Lung (tissue), 12 donors: ENCODE results near the gene ENPP1. TPM values are rescaled to one million over a fixed set of nuclear protein-coding genes. Genes with fewer than 3 reads are reported as not detected.

Experiments used
- ATAC-seq: fragments of 200-7000 bp; cut with Tn5 transposase; one replicate; pipeline ENCODE4 v1.9.1; 2020; ENCODE audit warnings: moderate number of reproducible peaks; ENCODE audit not compliant: insufficient read depth, low FRiP score
- DNase-seq, 3 donors: peaks; one replicate each; pipeline ENCODE4 v3.0.0-alpha.2; 2013 to 2017
- H3K27ac ChIP-seq, 2 donors: one replicate each; pipeline ENCODE4 v1.5.1; 2013; ENCODE audit warnings: mild to moderate bottlenecking in 2 of 2, moderate library complexity in 2 of 2, control low read depth in 1 of 2, inconsistent platforms in 1 of 2, low read depth in 1 of 2, low read length in 1 of 2
- H3K27me3 ChIP-seq, 3 donors: one replicate each; pipeline ENCODE4 v1.5.1; 2013; ENCODE audit warnings: low read length in 2 of 3; ENCODE audit not compliant: control insufficient read depth in 3 of 3, insufficient read depth in 3 of 3
- H3K36me3 ChIP-seq, 4 donors: one replicate each; pipeline ENCODE4 v1.5.1; 2013; ENCODE audit warnings: low read length in 4 of 4, mild to moderate bottlenecking in 1 of 4, moderate library complexity in 1 of 4; ENCODE audit not compliant: control insufficient read depth in 4 of 4, insufficient read depth in 4 of 4
- H3K4me1 ChIP-seq, 5 donors: one replicate each; pipeline ENCODE4 v1.5.1; 2013; ENCODE audit warnings: low read length in 5 of 5, mild to moderate bottlenecking in 2 of 5, moderate library complexity in 1 of 5; ENCODE audit not compliant: control insufficient read depth in 5 of 5, insufficient read depth in 5 of 5
- H3K4me3 ChIP-seq: one replicate; pipeline ENCODE4 v1.5.1; 2013; ENCODE audit warnings: mild to moderate bottlenecking, control low read depth, moderate library complexity
- H3K9ac ChIP-seq, 2 donors: one replicate each; pipeline ENCODE4 v1.5.1; 2013; ENCODE audit warnings: low read length in 2 of 2, control low read depth in 1 of 2; ENCODE audit not compliant: insufficient read depth in 1 of 2
- H3K9me3 ChIP-seq, 4 donors: one replicate each; pipeline ENCODE4 v1.5.1; 2013; ENCODE audit warnings: low read length in 3 of 4, mild to moderate bottlenecking in 1 of 4, moderate library complexity in 1 of 4; ENCODE audit not compliant: control insufficient read depth in 4 of 4, insufficient read depth in 3 of 4
- WGBS, 2 donors: extraction: QIAGEN DNeasy Blood & Tissue Kit; methylation state at CpG; one replicate each; pipeline ENCODE4 v1.1.7; 2013; 5-methylcytosine and 5-hydroxymethylcytosine counted together
- polyA plus RNA-seq, 2 donors: library from polyadenylated mRNA; stranded (reverse); fragments of 200-250 nt; gene quantifications; one replicate each; pipeline ENCODE4 v1.2.1, GENCODE V29; 2013
- total RNA-seq, 2 donors: library from RNA; depleted of rRNA in 1 of 2; stranded (reverse); fragments of >200 nt in 1 of 2; gene quantifications; one replicate each; pipeline ENCODE4 v1.2.1, GENCODE V29; 2014 to 2021
- TF ChIP-seq, protein P1 (sequence below): IDR thresholded peaks from 2 replicates; pipeline ENCODE4 v1.5.1; 2012; ENCODE audit warnings: mild to moderate bottlenecking; ENCODE audit errors: control extremely low read depth, extremely low read depth
- donor health status: control.
- donor health status: control.
- donor health status: Bipolar disorder and iron deficiency.
- donor health status: healthy.
- donor health status: DM: yes; HTN: yes; CAD: no.

The ENPP1 gene
- total and polyA plus RNA-seq, 4 donors, result 0.21 to 7.3 (median 0.82) TPM

DNA sequence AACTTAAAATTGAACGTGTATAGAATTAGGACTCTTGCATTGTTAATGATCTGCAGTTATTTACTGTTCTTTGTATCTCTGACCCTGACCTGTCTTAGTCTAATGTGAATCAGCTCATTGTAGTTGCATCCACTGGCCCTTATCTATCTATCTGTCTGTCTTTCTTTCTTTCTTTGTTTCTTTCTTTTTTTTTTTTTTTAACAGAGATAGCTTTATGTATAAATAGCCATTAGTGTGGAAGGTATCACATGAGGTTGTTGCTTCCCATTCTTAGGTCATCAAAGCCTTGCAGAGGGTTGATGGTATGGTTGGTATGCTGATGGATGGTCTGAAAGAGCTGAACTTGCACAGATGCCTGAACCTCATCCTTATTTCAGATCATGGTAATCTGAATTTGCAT, 59.9 kb downstream of the ENPP1 start:
- Histone ChIP-seq H3K4me1 (no peaks in the 10 kb centered on the region), H3K27me3 (no peaks in the 10 kb centered on the region), H3K27ac (no peak overlapping the region), H3K4me3 (no peak overlapping the region), H3K36me3 (no peaks in the 10 kb centered on the region), H3K9ac (no peak overlapping the region), H3K9me3 (no peaks in the 10 kb centered on the region)
- ATAC-seq, result no peak
- no peak for DNase-seq
- 47 to 74% methylated on average over 1 of the region's 1 CpG for WGBS, 2 donors
- TF ChIP-seq, protein P1, sequence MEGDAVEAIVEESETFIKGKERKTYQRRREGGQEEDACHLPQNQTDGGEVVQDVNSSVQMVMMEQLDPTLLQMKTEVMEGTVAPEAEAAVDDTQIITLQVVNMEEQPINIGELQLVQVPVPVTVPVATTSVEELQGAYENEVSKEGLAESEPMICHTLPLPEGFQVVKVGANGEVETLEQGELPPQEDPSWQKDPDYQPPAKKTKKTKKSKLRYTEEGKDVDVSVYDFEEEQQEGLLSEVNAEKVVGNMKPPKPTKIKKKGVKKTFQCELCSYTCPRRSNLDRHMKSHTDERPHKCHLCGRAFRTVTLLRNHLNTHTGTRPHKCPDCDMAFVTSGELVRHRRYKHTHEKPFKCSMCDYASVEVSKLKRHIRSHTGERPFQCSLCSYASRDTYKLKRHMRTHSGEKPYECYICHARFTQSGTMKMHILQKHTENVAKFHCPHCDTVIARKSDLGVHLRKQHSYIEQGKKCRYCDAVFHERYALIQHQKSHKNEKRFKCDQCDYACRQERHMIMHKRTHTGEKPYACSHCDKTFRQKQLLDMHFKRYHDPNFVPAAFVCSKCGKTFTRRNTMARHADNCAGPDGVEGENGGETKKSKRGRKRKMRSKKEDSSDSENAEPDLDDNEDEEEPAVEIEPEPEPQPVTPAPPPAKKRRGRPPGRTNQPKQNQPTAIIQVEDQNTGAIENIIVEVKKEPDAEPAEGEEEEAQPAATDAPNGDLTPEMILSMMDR, result no peak

DNA sequence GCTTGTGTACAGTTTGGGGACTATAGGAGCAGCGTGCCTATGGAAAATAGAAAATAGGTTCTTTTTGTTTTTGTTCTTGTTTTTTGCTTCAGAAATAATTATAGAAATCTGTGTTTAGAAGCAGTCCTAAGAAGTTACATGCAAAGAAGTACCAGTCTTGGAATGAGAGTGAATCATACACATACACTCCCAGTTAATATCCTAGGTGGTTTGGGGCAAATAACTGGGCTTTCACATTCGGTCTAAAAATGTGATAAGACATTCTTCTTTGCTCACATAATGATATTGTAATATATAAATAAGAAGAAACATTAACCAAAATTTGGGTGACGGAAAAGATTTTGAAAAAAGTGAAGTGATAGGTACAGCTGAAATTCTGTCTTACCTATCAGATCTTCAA, 61.0 kb downstream of the ENPP1 start:
- H3K9ac ChIP-seq, result no peak overlapping the region
- no peaks in the 10 kb centered on the region for H3K9me3 ChIP-seq
- no peak overlapping the region for H3K4me3 ChIP-seq
- DNase-seq (no peak), ATAC-seq (no peak)
- H3K27me3 ChIP-seq, result no peaks in the 10 kb centered on the region
- H3K27ac ChIP-seq, result no peak overlapping the region
- no peaks in the 10 kb centered on the region for H3K4me1 ChIP-seq
- no peaks in the 10 kb centered on the region for H3K36me3 ChIP-seq
- TF ChIP-seq, protein P1, result no peak
- 90 to 94% methylated on average over 3 of the region's 3 CpGs for WGBS, 2 donors

DNA sequence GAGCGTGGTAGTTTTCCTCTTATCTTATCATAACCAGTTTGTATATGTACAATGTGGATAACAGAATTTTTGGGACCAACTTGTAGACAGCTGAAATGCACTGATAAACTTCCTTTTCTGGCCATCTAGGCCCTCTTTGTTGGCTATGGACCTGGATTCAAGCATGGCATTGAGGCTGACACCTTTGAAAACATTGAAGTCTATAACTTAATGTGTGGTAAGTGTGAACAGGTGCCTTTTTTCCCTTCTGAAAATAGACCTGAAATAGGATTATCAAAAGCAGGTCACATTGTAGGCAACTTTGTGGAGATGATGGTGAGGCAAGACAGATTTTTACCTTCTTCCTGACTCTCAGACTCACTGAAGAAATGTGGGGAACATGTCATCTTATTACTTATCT, 67.8 kb downstream of the ENPP1 start:
- Histone ChIP-seq H3K27me3 (no peaks in the 10 kb centered on the region), H3K9ac (no peak overlapping the region), H3K9me3 (no peaks in the 10 kb centered on the region), H3K4me1 (no peaks in the 10 kb centered on the region), H3K36me3 (no peaks in the 10 kb centered on the region), H3K27ac (no peak overlapping the region), H3K4me3 (no peak overlapping the region)
- ATAC-seq (no peak), DNase-seq (no peak)
- 56 to 80% methylated on average over 1 of the region's 1 CpG for WGBS, 2 donors
- TF ChIP-seq, protein P1, result no peak

DNA sequence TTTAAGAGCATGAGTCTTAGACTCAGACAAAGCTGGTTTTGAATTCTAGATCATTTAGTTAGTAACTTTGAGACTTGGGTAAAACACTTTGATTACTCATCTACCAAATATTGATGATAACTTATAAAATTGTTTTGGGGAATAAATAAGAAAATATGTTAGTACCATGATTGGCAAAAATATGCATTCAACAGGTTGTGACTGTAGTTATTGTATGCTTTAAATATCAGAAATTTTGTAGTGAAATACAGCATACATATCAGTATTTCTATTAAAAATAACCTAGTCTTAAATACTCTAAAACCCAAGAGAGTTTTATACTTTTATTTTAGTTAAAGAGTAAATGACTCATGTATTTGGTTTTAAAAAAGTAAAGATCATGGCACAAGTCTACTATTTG, 68.7 kb downstream of the ENPP1 start:
- DNase-seq, result no peak
- no peak for ATAC-seq

More for the DNA sequence above, 68.7 kb downstream of the ENPP1 start:
- Histone ChIP-seq H3K4me3 (no peak overlapping the region), H3K27me3 (no peaks in the 10 kb centered on the region), H3K36me3 (no peaks in the 10 kb centered on the region), H3K9ac (no peak overlapping the region), H3K9me3 (no peaks in the 10 kb centered on the region), H3K27ac (no peak overlapping the region), H3K4me1 (no peaks in the 10 kb centered on the region)
- TF ChIP-seq, protein P1, result no peak
